ENCODE measurements around the gene ARRB1.

Gene ARRB1

DNA sequence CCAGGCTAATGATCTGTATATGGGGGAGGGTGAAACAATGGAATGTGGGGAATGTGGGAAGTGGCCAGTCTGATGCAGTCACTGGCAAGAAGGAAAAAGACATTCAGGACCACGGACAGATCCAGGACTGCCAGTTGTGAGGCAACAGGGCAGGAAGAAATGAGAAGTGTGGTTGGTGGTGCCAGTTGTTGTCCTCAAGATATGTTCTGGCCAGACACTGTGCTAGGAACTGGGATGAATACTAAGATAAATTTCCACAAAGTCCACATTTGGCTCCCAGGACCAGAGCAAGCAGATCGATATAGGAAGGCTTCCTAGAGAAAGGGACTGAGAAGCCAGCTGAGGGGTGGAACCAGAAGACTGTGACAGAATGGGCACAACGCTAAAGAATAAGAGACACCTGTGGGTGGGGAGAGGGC, 117.7 kb downstream of the ARRB1 start:
- Histone ChIP-seq H3K27me3 (ENCODE audit: control insufficient read depth, insufficient read depth, low read length) (no peaks in the 10 kb centered on the region), H3K79me2 (no peaks in the 10 kb centered on the region), H3K9me3 (ENCODE audit: control insufficient read depth, low read length) (no peaks in the 10 kb centered on the region), H3K36me3 (ENCODE audit: control insufficient read depth, insufficient read depth, low read length) (no peaks in the 10 kb centered on the region), H3K9ac (no peak overlapping the region), H3K4me3 (ENCODE audit: low read depth, low read length) (no peak overlapping the region), H3K27ac (no peak overlapping the region), H2AFZ (no peak overlapping the region), H3K4me2 (ENCODE audit: low read length) (no peak overlapping the region), H3K4me1 (no peaks in the 10 kb centered on the region)
- TF ChIP-seq, protein P1, sequence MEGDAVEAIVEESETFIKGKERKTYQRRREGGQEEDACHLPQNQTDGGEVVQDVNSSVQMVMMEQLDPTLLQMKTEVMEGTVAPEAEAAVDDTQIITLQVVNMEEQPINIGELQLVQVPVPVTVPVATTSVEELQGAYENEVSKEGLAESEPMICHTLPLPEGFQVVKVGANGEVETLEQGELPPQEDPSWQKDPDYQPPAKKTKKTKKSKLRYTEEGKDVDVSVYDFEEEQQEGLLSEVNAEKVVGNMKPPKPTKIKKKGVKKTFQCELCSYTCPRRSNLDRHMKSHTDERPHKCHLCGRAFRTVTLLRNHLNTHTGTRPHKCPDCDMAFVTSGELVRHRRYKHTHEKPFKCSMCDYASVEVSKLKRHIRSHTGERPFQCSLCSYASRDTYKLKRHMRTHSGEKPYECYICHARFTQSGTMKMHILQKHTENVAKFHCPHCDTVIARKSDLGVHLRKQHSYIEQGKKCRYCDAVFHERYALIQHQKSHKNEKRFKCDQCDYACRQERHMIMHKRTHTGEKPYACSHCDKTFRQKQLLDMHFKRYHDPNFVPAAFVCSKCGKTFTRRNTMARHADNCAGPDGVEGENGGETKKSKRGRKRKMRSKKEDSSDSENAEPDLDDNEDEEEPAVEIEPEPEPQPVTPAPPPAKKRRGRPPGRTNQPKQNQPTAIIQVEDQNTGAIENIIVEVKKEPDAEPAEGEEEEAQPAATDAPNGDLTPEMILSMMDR (IDR thresholded peaks at IDR 0.05), result no peak

DNA sequence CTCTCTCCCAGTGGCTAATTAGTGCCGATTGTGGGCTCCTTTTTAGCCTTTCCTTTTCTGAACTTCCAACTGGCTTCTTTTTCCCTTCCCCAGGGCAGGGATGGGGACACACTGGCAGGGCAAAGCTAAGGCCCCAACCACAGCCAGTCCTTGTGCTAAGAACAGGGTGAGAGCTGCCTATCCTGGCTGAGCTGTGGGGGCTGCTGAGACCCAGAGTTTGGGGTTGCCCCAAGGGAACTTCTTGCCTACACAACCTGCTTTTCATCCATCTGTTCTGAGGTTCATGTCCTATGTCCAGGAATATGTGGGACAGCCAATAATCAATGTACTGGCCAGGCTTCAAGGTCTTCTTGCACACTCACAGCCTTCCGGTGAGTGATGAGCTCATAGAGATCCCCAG, 120.8 kb downstream of the ARRB1 start:
- no peak overlapping the region for H3K9ac ChIP-seq
- H2AFZ ChIP-seq, result no peak overlapping the region
- H3K9me3 ChIP-seq (ENCODE audit: control insufficient read depth, low read length), result no peaks in the 10 kb centered on the region
- H3K4me2 ChIP-seq (ENCODE audit: low read length), result no peak overlapping the region
- H3K27me3 ChIP-seq (ENCODE audit: control insufficient read depth, insufficient read depth, low read length), result no peaks in the 10 kb centered on the region
- no peak overlapping the region for H3K4me3 ChIP-seq (ENCODE audit: low read depth, low read length)
- TF ChIP-seq, protein P1 (IDR thresholded peaks at IDR 0.05), result no peak
- no peaks in the 10 kb centered on the region for H3K79me2 ChIP-seq
- H3K27ac ChIP-seq, result no peak overlapping the region
- no peaks in the 10 kb centered on the region for H3K36me3 ChIP-seq (ENCODE audit: control insufficient read depth, insufficient read depth, low read length)
- no peaks in the 10 kb centered on the region for H3K4me1 ChIP-seq

DNA sequence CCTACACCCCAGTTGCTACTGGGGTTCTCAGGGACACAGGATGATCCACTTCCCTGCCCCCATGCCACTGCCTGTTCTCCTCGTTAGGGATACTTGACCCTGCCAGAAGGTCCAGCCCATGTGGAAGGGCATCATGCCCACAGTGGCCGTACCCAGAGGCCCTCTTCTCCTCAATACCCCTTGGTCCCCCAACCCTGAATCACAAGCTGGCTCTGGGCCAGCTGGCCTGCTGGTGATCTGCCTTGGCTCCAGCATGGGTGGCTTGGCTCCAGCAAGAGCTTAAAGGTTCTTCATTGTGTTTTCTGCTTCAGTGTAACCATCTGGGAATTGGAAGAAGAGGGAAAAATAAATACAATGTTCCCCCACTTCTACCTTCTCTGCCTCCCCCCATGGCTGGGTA, 122.0 kb downstream of the ARRB1 start:
- Histone ChIP-seq H3K9me3 (ENCODE audit: control insufficient read depth, low read length) (no peaks in the 10 kb centered on the region), H3K79me2 (no peaks in the 10 kb centered on the region)
- TF ChIP-seq, protein P1 (IDR thresholded peaks at IDR 0.05), result no peak

DNA sequence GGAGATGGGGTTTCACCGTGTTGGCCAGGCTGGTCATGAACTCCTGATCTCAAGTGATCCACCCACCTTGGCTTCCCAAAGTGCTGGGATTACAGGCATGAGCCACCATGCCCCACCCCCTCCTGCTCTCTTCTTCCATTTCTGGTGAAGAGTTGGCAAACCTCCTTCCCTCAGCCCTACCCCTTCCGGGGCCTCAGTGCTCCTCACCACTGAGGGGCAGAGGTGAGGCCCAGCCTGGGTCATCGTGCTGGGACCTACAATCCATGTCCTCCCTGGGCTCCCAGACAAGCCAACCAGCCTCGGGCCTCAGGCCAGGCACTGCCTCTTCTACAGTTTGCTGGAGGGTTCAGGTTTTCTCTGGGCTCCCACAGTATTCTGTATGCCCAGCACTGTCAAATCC, 125.7 kb downstream of the ARRB1 start:
- no peaks in the 10 kb centered on the region for H3K79me2 ChIP-seq
- no peak overlapping the region for H3K27ac ChIP-seq
- no peak overlapping the region for H3K4me2 ChIP-seq (ENCODE audit: low read length)
- no peaks in the 10 kb centered on the region for H3K27me3 ChIP-seq (ENCODE audit: control insufficient read depth, insufficient read depth, low read length)
- H3K4me3 ChIP-seq (ENCODE audit: low read depth, low read length), result no peak overlapping the region
- H3K9ac ChIP-seq, result no peak overlapping the region
- no peak overlapping the region for H2AFZ ChIP-seq
- no peaks in the 10 kb centered on the region for H3K9me3 ChIP-seq (ENCODE audit: control insufficient read depth, low read length)
- no peaks in the 10 kb centered on the region for H3K4me1 ChIP-seq
- no peaks in the 10 kb centered on the region for H3K36me3 ChIP-seq (ENCODE audit: control insufficient read depth, insufficient read depth, low read length)
- TF ChIP-seq, protein P1 (IDR thresholded peaks at IDR 0.05), result no peak

More for the DNA sequence above, 122.0 kb downstream of the ARRB1 start:
- no peak overlapping the region for H2AFZ ChIP-seq
- no peaks in the 10 kb centered on the region for H3K4me1 ChIP-seq
- no peak overlapping the region for H3K4me2 ChIP-seq (ENCODE audit: low read length)
- H3K36me3 ChIP-seq (ENCODE audit: control insufficient read depth, insufficient read depth, low read length), result no peaks in the 10 kb centered on the region
- H3K27ac ChIP-seq, result no peak overlapping the region
- no peak overlapping the region for H3K9ac ChIP-seq
- H3K27me3 ChIP-seq (ENCODE audit: control insufficient read depth, insufficient read depth, low read length), result no peaks in the 10 kb centered on the region
- H3K4me3 ChIP-seq (ENCODE audit: low read depth, low read length), result no peak overlapping the region

DNA sequence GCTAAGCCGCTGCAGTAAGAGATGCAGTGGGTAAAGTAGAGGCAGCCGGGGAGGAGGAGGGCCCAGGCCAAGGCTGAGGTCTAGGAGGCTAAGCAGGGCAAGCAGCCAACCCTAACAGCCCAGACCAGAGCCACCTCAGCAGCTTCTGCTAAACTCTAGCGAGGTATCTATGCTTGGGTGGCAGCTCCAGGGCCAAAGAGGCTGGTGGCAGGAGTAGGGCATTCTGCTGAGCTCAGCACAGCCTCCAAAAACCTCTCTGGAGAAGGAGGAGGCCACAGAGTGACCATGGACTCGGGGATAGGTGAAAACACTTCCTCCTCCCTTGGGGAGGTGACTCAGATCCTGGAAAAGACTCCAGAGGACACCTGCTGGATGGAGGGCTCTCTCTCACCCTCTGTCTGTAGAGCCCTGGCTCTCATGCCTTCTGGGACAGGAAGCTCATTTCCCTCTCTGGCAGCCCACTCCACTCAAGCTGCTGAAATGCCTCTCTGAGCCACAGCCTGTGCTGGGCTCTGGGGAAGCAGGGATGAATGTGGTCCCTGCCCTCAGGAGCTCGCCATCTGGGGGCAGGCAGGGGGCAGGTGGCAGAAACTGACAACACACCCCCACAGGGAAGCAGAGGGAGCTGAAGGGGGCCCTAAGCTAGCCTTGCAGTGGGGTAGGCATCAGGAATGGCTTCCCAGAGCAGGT, 127.4 kb downstream of the ARRB1 start:
- H3K27me3 ChIP-seq (ENCODE audit: control insufficient read depth, insufficient read depth, low read length), result no peaks in the 10 kb centered on the region
- no peak overlapping the region for H2AFZ ChIP-seq
- TF ChIP-seq, protein P1 (IDR thresholded peaks at IDR 0.05), result no peak
- no peaks in the 10 kb centered on the region for H3K9me3 ChIP-seq (ENCODE audit: control insufficient read depth, low read length)
- H3K4me3 ChIP-seq (ENCODE audit: low read depth, low read length), result no peak overlapping the region
- H3K36me3 ChIP-seq (ENCODE audit: control insufficient read depth, insufficient read depth, low read length), result no peaks in the 10 kb centered on the region
- H3K27ac ChIP-seq, result no peak overlapping the region
- no peaks in the 10 kb centered on the region for H3K4me1 ChIP-seq
- no peak overlapping the region for H3K9ac ChIP-seq
- H3K4me2 ChIP-seq (ENCODE audit: low read length), result no peak overlapping the region
- no peaks in the 10 kb centered on the region for H3K79me2 ChIP-seq

All from parathyroid adenoma (tissue), 2 donors.